IPS DF 6.9 (cell line): ENCODE results near the gene CARD11.

Experiments
- DNase-seq: peaks from one replicate; pipeline ENCODE4 v3.0.0-alpha.2; 2013; ENCODE audit warnings: low read depth, low spot score
- H3K27ac ChIP-seq: one replicate; pipeline ENCODE4 v1.5.1; 2013; ENCODE audit warnings: low read length, control low read depth
- H3K27me3 ChIP-seq: 2 replicates; pipeline ENCODE4 v1.6.1; 2013; ENCODE audit warnings: mild to moderate bottlenecking, low read length; ENCODE audit not compliant: control insufficient read depth, insufficient read depth
- H3K36me3 ChIP-seq: 2 replicates; pipeline ENCODE4 v1.6.1; 2013; ENCODE audit warnings: low read length; ENCODE audit not compliant: control insufficient read depth, insufficient read depth
- H3K4me1 ChIP-seq: 2 replicates; pipeline ENCODE4 v1.6.1; 2013; ENCODE audit warnings: low read length; ENCODE audit not compliant: control insufficient read depth, insufficient read depth
- H3K4me3 ChIP-seq: 2 replicates; pipeline ENCODE4 v1.5.1; 2013; ENCODE audit warnings: mild to moderate bottlenecking, low read length
- H3K9me3 ChIP-seq: 2 replicates; pipeline ENCODE4 v1.6.1; 2013; ENCODE audit warnings: low read length, inconsistent platforms; ENCODE audit not compliant: control insufficient read depth, insufficient read depth
- WGBS: extraction: QIAGEN DNeasy Blood & Tissue Kit; methylation state at CpG from one replicate; pipeline ENCODE4 v1.1.7; 2013; ENCODE audit warnings: mixed read lengths, missing lambda C conversion rate; ENCODE audit not compliant: insufficient read length, insufficient coverage; 5-methylcytosine and 5-hydroxymethylcytosine counted together

CARD11 gene

DNA sequence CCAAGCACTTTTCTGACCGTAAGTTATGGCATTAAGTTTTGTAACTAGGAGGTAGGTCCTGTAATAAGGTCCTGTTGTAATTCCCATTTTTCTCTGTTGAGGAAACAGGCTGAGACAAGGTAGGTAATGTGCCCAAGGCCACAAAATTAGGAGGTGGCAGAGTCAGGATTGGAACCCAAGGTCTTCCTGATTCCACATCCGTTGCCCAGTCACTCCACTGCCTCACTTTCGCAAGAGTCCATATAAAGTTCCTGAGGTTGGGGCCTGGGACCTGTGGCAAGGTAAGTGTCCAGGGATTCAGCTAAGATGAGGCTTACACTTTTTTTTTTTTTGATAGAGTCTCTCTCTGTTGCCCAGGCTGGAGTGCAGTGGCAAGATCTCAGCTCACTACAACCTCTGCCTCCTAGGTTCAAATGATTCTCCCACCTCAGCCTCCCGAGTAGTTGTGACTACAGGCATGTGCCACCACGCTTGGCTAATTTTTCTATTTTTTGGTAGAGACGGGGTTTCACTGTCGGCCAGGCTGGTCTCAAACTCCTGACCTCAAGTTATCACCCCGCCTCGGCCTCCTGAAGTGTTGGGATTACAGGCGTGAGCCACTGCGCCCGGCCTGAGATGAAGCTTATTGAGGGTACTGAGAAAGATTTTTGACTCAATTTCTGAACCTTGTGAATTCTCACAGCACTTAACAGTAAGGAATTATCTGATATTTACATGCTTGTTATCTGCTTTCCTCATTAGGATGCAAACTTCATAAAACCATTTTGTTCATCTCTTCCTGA lies 179.3 kb downstream of the CARD11 start:
- no CpG with 5 or more reads among the region's 12 CpGs for WGBS
- Histone ChIP-seq H3K27ac (no peak overlapping the region), H3K27me3 (no peaks in the 10 kb centered on the region), H3K4me3 (no peak overlapping the region), H3K36me3 (no peaks in the 10 kb centered on the region), H3K9me3 (no peaks in the 10 kb centered on the region), H3K4me1 (no peaks in the 10 kb centered on the region; the same call in 1 of the 2 replicates)
- DNase-seq, result no peak

DNA sequence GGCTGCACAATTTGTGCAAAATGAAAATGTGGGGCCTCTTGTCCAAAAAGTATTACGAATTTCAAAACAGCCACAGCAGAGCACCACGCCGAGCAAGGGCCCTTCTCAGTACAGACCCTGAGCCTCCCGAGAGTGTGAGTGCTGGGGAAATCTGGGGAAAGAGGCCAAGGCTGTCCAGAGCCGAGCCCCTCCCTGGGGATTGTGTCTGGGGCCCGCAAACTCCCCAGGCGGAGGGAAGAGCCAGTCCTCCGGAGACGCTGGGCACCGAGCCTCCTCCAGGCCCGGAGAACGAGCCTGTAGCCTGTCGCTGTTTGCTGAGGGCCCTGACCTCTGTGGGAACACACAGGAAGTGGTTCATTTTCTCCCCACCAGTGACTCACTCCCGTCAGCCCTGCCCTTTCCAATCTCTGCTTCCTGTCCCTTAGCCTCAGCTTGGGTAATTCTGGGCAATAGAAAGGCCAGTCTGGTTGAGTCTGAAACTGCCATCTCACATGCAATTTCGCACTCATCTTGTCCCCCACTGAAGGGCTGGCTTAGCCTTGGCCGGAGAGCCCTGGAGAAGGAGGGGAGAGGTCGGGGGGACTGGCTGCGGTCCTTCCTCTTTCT lies 180.1 kb downstream of the CARD11 start:
- no CpG with 5 or more reads among the region's 18 CpGs for WGBS
- Histone ChIP-seq H3K27ac (no peak overlapping the region), H3K9me3 (no peaks in the 10 kb centered on the region), H3K36me3 (no peaks in the 10 kb centered on the region), H3K27me3 (no peaks in the 10 kb centered on the region), H3K4me3 (no peak overlapping the region), H3K4me1 (no peaks in the 10 kb centered on the region; the same call in 1 of the 2 replicates)
- no peak for DNase-seq

DNA sequence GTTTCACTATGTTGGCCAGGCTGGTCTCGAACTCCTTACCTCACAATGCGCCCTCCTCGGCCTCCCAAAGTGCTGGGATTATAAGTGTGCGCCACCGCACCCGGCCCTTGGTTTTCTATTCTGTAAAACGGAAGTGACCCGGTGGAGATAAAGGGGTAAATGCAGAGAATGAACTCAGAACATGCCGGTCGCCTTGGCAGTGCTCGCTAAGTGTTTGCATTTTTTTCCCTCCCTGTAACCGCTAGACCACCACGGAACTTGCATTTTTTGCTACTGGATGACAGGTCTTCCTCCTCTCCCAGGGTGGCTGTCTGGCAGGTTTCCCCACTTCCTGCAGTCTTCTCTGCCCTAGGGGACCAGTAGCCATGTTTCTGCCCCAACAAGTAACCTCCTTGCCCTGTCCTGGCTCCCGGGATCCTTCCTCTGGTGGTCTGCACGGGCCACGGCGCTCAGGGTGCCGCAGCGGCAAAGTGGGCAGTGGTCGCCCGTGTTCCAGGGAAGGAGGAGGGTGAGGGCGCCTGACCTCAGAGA lies 180.8 kb downstream of the CARD11 start:
- no peak overlapping the region for H3K27ac ChIP-seq
- no peak overlapping the region for H3K4me3 ChIP-seq
- WGBS, result no CpG with 5 or more reads among the region's 22 CpGs
- H3K9me3 ChIP-seq, result no peaks in the 10 kb centered on the region
- H3K27me3 ChIP-seq, result no peaks in the 10 kb centered on the region
- DNase-seq, result no peak
- H3K4me1 ChIP-seq, result no peaks in the 10 kb centered on the region; the same call in 1 of the 2 replicates
- no peaks in the 10 kb centered on the region for H3K36me3 ChIP-seq

GRCh38 chr7:2861509-2861908 lies 182.2 kb downstream of the CARD11 start:
- H3K27ac ChIP-seq, result no peak overlapping the region
- no peak for DNase-seq
- WGBS, result no CpG with 5 or more reads among the region's 4 CpGs
- no peaks in the 10 kb centered on the region; the same call in 1 of the 2 replicates for H3K4me1 ChIP-seq
- H3K9me3 ChIP-seq, result no peaks in the 10 kb centered on the region
- H3K36me3 ChIP-seq, result no peaks in the 10 kb centered on the region
- H3K27me3 ChIP-seq, result no peaks in the 10 kb centered on the region
- H3K4me3 ChIP-seq, result no peak overlapping the region

- Histone ChIP-seq H3K4me1 (no peaks in the 10 kb centered on the region; the same call in 1 of the 2 replicates), H3K27me3 (no peaks in the 10 kb centered on the region), H3K36me3 (no peaks in the 10 kb centered on the region), H3K9me3 (no peaks in the 10 kb centered on the region), H3K4me3 (no peak overlapping the region), H3K27ac (no peak overlapping the region)
- WGBS, result no CpG with 5 or more reads among the region's 14 CpGs
- DNase-seq, result no peak
These were observed 183.0 kb downstream of the CARD11 start for GRCh38 chr7:2860627-2861133.

GRCh38 chr7:2859952-2860351 lies 183.7 kb downstream of the CARD11 start:
- H3K4me3 ChIP-seq, result no peak overlapping the region
- no peaks in the 10 kb centered on the region; the same call in 1 of the 2 replicates for H3K4me1 ChIP-seq
- H3K27ac ChIP-seq, result no peak overlapping the region
- H3K9me3 ChIP-seq, result no peaks in the 10 kb centered on the region
- no peak for DNase-seq
- no peaks in the 10 kb centered on the region for H3K27me3 ChIP-seq
- no CpG with 5 or more reads among the region's 6 CpGs for WGBS
- no peaks in the 10 kb centered on the region for H3K36me3 ChIP-seq

DNA sequence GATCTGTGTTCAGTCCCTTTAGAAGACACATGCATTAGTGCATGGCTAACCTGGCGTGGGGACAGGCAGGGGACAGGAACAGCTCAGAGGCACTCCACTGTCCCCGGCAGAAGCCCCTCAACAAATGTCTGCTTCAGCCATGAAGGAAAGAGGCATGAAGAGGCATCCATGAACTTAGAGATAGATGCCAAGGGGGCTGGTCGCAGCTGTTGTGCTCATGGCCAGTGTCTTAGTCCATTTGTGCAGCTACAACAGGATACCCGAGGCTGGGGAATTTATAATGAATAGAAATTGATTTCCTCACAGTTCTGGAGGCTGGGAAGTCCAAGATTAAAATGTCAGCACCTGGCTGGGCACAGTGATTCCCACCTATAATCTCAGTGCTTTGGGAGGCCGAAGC lies 185.0 kb downstream of the CARD11 start:
- H3K4me1 ChIP-seq, result no peaks in the 10 kb centered on the region; the same call in 1 of the 2 replicates
- H3K27me3 ChIP-seq, result no peaks in the 10 kb centered on the region
- H3K27ac ChIP-seq, result no peak overlapping the region
- DNase-seq, result no peak
- no peaks in the 10 kb centered on the region for H3K36me3 ChIP-seq
- no peak overlapping the region for H3K4me3 ChIP-seq
- WGBS, result no CpG with 5 or more reads among the region's 5 CpGs
- H3K9me3 ChIP-seq, result no peaks in the 10 kb centered on the region

DNA sequence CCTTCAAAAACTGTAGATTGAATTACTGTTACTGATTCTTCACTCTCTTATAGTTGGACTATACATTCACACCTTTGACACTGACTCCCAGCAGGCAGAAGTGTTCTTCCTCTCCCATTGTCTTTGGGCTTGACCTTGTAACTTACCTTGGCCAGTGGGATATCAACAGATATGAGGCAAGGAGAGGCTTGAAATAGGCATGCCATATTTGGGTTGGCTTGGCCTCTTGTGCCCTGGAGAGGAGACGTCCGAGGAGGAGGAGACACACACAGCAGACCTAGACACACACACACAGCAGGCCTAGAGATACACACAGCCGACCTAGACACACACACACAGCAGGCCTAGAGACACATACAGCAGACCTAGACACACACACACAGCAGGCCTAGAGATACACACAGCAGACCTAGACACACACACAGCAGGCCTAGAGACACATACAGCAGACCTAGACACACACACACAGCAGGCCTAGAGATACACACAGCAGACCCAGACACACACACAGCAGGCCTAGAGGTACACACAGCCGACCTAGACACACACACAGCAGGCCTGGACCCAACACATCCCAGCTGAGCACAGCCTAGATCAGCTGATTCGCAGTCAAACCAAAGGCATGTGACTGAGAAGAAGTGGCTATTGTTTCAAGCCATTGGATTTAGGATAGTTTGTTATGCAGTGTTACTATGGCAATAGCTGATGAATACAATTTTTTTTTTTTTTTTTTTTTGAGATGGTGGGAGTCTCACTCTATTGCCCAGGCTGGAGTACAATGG lies 187.1 kb downstream of the CARD11 start:
- DNase-seq, result no peak
- Histone ChIP-seq H3K27ac (no peak overlapping the region), H3K4me3 (no peak overlapping the region), H3K9me3 (no peaks in the 10 kb centered on the region), H3K4me1 (no peaks in the 10 kb centered on the region; the same call in 1 of the 2 replicates), H3K27me3 (no peaks in the 10 kb centered on the region), H3K36me3 (no peaks in the 10 kb centered on the region)
- WGBS, result no CpG with 5 or more reads among the region's 5 CpGs
